ENCODE measurements around the gene RABGAP1.

RABGAP1 gene

DNA sequence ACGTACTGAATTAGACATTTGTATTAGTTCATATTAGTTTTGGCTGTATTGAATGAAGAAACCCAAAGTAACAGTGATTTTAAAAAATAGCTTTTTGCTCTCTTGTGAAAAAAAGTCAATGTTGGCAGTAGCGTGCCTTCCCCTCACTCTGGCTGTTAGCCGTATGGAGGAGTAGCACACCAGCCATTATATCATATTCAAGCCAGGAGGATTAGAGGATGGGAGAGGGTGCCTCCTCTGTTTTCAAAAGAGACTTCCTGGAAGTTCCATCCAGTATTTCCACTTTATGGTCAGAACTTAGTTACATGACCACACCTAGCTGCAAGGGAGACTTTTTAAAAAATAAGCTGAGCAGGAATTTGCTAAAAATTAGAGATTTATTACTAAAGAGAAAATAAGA lies 133.8 kb downstream of the RABGAP1 start:
- no peak for DNase-seq
- TF ChIP-seq, protein P1, sequence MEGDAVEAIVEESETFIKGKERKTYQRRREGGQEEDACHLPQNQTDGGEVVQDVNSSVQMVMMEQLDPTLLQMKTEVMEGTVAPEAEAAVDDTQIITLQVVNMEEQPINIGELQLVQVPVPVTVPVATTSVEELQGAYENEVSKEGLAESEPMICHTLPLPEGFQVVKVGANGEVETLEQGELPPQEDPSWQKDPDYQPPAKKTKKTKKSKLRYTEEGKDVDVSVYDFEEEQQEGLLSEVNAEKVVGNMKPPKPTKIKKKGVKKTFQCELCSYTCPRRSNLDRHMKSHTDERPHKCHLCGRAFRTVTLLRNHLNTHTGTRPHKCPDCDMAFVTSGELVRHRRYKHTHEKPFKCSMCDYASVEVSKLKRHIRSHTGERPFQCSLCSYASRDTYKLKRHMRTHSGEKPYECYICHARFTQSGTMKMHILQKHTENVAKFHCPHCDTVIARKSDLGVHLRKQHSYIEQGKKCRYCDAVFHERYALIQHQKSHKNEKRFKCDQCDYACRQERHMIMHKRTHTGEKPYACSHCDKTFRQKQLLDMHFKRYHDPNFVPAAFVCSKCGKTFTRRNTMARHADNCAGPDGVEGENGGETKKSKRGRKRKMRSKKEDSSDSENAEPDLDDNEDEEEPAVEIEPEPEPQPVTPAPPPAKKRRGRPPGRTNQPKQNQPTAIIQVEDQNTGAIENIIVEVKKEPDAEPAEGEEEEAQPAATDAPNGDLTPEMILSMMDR (IDR thresholded peaks at IDR 0.05; ENCODE audit: low read depth, low read length), result no peak
- H3K4me3 ChIP-seq (ENCODE audit: low read depth, low read length), result no peak overlapping the region
- H3K36me3 ChIP-seq, result peaks cover 31% of the 10 kb centered on the region
- H3K27me3 ChIP-seq (ENCODE audit: insufficient read depth, low read depth, severe bottlenecking), result no peaks in the 10 kb centered on the region
- H3K9me3 ChIP-seq (ENCODE audit: severe bottlenecking), result no peaks in the 10 kb centered on the region
- 0 out of 2 replicates have a peak overlapping the region, but pooled peaks have one; percentile 2 for H3K27ac ChIP-seq

DNA sequence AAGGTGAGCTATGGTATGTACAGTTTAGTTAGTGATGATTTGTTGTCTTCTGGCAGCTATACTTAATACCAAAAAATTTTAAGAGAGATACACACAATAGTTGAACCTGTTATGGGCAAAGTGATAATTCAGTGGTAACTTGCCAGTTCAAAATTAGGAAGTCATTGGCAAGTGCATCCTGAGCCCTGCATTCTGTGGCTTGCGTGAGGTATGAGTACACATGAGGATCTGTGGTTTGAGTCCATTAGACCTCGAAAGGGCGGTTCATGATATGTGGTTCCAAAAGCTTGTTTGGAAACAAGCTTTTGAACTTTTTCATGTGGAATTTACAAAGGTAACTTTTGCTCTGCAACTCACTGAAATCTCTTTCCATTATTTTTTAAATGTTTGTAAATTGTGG lies 139.6 kb downstream of the RABGAP1 start:
- no peaks in the 10 kb centered on the region for H3K9me3 ChIP-seq (ENCODE audit: severe bottlenecking)
- no peak for DNase-seq
- no peak overlapping the region for H3K27ac ChIP-seq
- H3K27me3 ChIP-seq (ENCODE audit: insufficient read depth, low read depth, severe bottlenecking), result no peaks in the 10 kb centered on the region
- H3K36me3 ChIP-seq, result peaks cover 58% of the 10 kb centered on the region
- TF ChIP-seq, protein P1 (IDR thresholded peaks at IDR 0.05; ENCODE audit: low read depth, low read length), result no peak
- no peak overlapping the region for H3K4me3 ChIP-seq (ENCODE audit: low read depth, low read length)

DNA sequence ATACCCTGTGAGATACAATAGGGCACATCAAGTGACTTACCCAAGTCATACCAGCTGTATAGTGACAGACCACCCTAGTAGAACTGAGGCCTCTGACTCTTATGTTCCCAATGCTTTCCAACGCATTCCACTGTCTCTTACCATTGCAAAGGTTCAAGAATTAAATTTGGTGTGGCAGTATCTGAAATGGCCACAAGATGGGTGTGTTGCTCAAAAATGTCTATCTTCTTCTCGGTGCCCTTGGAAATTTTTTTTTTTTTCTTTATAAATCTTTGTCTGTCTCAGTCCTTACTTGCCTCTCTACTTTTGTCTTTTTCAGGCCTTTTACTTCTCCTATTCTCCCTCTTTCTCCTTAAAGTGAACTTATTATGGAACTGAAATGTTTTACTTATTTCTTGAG lies 141.0 kb downstream of the RABGAP1 start:
- Histone ChIP-seq H3K27ac (no peak overlapping the region; the same call in 1 of the 2 replicates), H3K9me3 (ENCODE audit: severe bottlenecking) (no peaks in the 10 kb centered on the region), H3K27me3 (ENCODE audit: insufficient read depth, low read depth, severe bottlenecking) (no peaks in the 10 kb centered on the region), H3K4me3 (ENCODE audit: low read depth, low read length) (no peak overlapping the region), H3K36me3 (peaks cover 65% of the 10 kb centered on the region)
- peak; percentile 29 for DNase-seq
- TF ChIP-seq, protein P1 (IDR thresholded peaks at IDR 0.05; ENCODE audit: low read depth, low read length), result peak; percentile 59

DNA sequence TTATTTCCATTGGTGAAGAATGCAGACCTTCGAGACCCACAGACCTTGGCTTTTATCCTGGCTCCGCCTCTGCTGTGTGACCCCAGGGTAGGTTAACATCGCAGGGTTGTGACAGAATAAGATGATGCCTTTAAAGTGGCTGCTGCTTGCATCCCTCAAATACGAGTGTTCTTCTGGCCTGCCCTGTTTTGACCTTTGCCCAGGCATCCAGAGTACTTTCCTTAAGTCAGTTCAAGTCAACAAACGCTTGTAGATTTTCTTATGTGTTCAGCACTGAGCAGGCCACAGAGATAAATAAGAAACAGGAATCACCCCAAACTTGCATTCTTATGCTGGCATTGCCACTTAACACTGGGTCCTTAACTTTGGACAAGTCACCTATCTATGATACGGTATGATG lies 142.9 kb downstream of the RABGAP1 start:
- Histone ChIP-seq H3K9me3 (ENCODE audit: severe bottlenecking) (no peaks in the 10 kb centered on the region), H3K27me3 (ENCODE audit: insufficient read depth, low read depth, severe bottlenecking) (no peaks in the 10 kb centered on the region), H3K36me3 (peaks cover 55% of the 10 kb centered on the region), H3K27ac (no peak overlapping the region), H3K4me3 (ENCODE audit: low read depth, low read length) (no peak overlapping the region)
- DNase-seq, result no peak
- TF ChIP-seq, protein P1 (IDR thresholded peaks at IDR 0.05; ENCODE audit: low read depth, low read length), result no peak

DNA sequence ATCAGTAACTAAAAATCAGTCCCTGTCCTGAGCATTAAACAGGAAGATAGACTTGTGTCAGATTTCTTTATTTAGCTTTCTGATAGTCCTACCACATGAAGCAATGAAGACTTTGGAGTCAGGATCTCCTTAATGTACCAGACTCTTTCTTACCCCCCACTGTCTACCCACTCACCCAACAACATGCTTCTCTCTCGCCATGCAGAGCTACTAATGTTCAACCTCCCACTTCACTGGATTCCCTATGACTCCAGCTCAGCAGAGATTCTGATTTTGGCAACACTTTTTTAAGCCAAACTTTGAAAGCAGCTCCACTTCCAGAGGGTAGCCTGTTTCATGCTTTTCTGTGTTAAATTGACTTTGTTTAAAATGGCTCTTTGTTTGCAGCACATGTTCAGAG lies 143.4 kb downstream of the RABGAP1 start:
- H3K36me3 ChIP-seq, result peaks cover 52% of the 10 kb centered on the region
- H3K27ac ChIP-seq, result no peak overlapping the region
- no peak overlapping the region for H3K4me3 ChIP-seq (ENCODE audit: low read depth, low read length)
- no peaks in the 10 kb centered on the region for H3K27me3 ChIP-seq (ENCODE audit: insufficient read depth, low read depth, severe bottlenecking)
- TF ChIP-seq, protein P1 (IDR thresholded peaks at IDR 0.05; ENCODE audit: low read depth, low read length), result no peak
- no peak for DNase-seq
- no peaks in the 10 kb centered on the region for H3K9me3 ChIP-seq (ENCODE audit: severe bottlenecking)

DNA sequence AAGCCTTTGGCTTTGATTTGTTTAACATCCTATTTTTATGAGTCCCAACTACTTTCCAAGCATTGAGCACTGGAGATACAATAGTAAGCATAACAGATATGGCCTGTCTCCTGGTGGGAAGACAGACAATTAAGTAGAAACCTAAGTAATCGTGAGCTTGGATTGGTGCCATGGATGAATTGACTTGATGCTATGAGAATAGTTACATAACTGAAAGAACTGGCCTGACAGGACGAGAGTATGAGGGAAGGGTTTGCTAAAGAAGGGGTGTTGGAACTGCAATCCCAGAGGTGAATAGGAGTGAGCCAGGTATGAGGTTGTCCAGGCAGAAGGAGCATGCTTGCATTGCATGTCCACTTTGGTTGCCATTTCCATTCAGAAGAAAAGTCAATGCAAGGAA lies 145.1 kb downstream of the RABGAP1 start:
- peaks cover 43% of the 10 kb centered on the region for H3K36me3 ChIP-seq
- TF ChIP-seq, protein P1 (IDR thresholded peaks at IDR 0.05; ENCODE audit: low read depth, low read length), result no peak
- H3K9me3 ChIP-seq (ENCODE audit: severe bottlenecking), result no peaks in the 10 kb centered on the region
- no peak for DNase-seq
- H3K4me3 ChIP-seq (ENCODE audit: low read depth, low read length), result no peak overlapping the region
- H3K27me3 ChIP-seq (ENCODE audit: insufficient read depth, low read depth, severe bottlenecking), result no peaks in the 10 kb centered on the region
- H3K27ac ChIP-seq, result no peak overlapping the region

All from WERI-Rb-1 (cell line).